Measurements from ENCODE around the gene DLAT.
"Not testable (repeated sequence)": the region's sequence is repeated elsewhere in the genome, so short reads cannot be mapped to it uniquely, and the experiment has no call there.

The DLAT gene

GRCh38 chr11:112049777-112050176 lies 24.6 kb downstream of the DLAT start:
- DNase-seq (ENCODE audit: low spot score), result no peak

GRCh38 chr11:112050721-112051120 lies 25.5 kb downstream of the DLAT start:
- no peak for DNase-seq (ENCODE audit: low spot score)

- no peak for DNase-seq (ENCODE audit: low spot score)
Observed at GRCh38 chr11:112051768-112052167, 26.6 kb downstream of the DLAT start.

- DNase-seq (ENCODE audit: low spot score), result no peak
Observed at GRCh38 chr11:112057170-112057569, 32.0 kb downstream of the DLAT start.

- DNase-seq (ENCODE audit: low spot score), result no peak
Observed at GRCh38 chr11:112058103-112058502, 32.9 kb downstream of the DLAT start.

- no peak for DNase-seq (ENCODE audit: low spot score)
Observed at GRCh38 chr11:112062923-112063322, 37.7 kb downstream of the DLAT start.

- peak; percentile 88 for DNase-seq (ENCODE audit: low spot score)
Observed at GRCh38 chr11:112073941-112074811, 49.0 kb downstream of the DLAT start, which contains the start of the genes NKAPD1 and PIH1D2. Gene NKAPD1, plus strand, starts transcription at chr11:112074299. Its CDS starts 1,276 bp downstream, at chr11:112075575. Gene PIH1D2, minus strand, starts transcription at chr11:112074017. Its CDS starts 843 bp downstream, at chr11:112073174.

- peak; percentile 54 for DNase-seq (ENCODE audit: low spot score)
Observed at GRCh38 chr11:112082729-112083128, 57.5 kb downstream of the DLAT start.

GRCh38 chr11:112085822-112086421 lies 60.7 kb downstream of the DLAT start:
- DNase-seq (ENCODE audit: low spot score), result peak; percentile 55

GRCh38 chr11:112086422-112087191 lies 61.4 kb downstream of the DLAT start, which contains the start of the genes SDHD and TIMM8B:
Gene SDHD, plus strand, starts transcription at chr11:112086873. Its CDS starts 35 bp downstream, at chr11:112086908.
Gene TIMM8B, minus strand, starts transcription at chr11:112086756. Its CDS starts 33 bp downstream, at chr11:112086723.
- peak; percentile 98 for DNase-seq (ENCODE audit: low spot score)

GRCh38 chr11:112087212-112087611 lies 62.0 kb downstream of the DLAT start:
- DNase-seq (ENCODE audit: low spot score), result no peak

GRCh38 chr11:112095302-112095701 lies 70.1 kb downstream of the DLAT start:
- DNase-seq (ENCODE audit: low spot score), result not testable (repeated sequence)

- no peak for DNase-seq (ENCODE audit: low spot score)
Observed at GRCh38 chr11:112096194-112096593, 71.0 kb downstream of the DLAT start.

GRCh38 chr11:112097734-112098528 lies 72.7 kb downstream of the DLAT start:
- DNase-seq (ENCODE audit: low spot score), result no peak

GRCh38 chr11:112100462-112100861 lies 75.3 kb downstream of the DLAT start:
- no peak for DNase-seq (ENCODE audit: low spot score)

- no peak for DNase-seq (ENCODE audit: low spot score)
Observed at GRCh38 chr11:112103446-112103845, 78.2 kb downstream of the DLAT start.

- DNase-seq (ENCODE audit: low spot score), result no peak
Observed at GRCh38 chr11:112106070-112106469, 80.9 kb downstream of the DLAT start.
